Measurements from ENCODE around the gene CCDC188.

Gene CCDC188

GRCh38 chr22:20198557-20199319, 47.9 kb upstream of the CCDC188 start:
- Histone ChIP-seq H3K79me2 (ENCODE audit: control insufficient read depth, low read length) (no peaks in the 10 kb centered on the region), H3K4me3 (ENCODE audit: low read length) (no peak overlapping the region), H3K27me3 (ENCODE audit: control insufficient read depth, low read length) (no peaks in the 10 kb centered on the region; the same call in 1 of the 2 replicates), H3K4me2 (ENCODE audit: low read length) (no peak overlapping the region), H3K27ac (ENCODE audit: low read depth, low read length) (no peak overlapping the region), H3K9me2 (replicated peaks; ENCODE audit: control insufficient read depth, low read length) (no peaks in the 10 kb centered on the region), H4K20me1 (ENCODE audit: control insufficient read depth, insufficient read depth, low read depth, low read length) (no peaks in the 10 kb centered on the region), H3F3A (ENCODE audit: control insufficient read depth, insufficient read depth) (no peaks in the 10 kb centered on the region), H3K4me1 (ENCODE audit: control insufficient read depth, low read length) (no peaks in the 10 kb centered on the region), H3K9me3 (ENCODE audit: control insufficient read depth, insufficient read depth, low read length) (no peaks in the 10 kb centered on the region), H3K36me3 (ENCODE audit: control insufficient read depth, low read length) (no peaks in the 10 kb centered on the region)
- TF ChIP-seq CTCF (IDR thresholded peaks at IDR 0.05; ENCODE audit: low read depth, low read length, poor library complexity, severe bottlenecking): no peak
- TF ChIP-seq EZH2phosphoT487 (IDR thresholded peaks at IDR 0.05; ENCODE audit: borderline replicate concordance, low read length): no peak

GRCh38 chr22:20197407-20198030, 46.7 kb upstream of the CCDC188 start:
- Histone ChIP-seq H3K36me3 (ENCODE audit: control insufficient read depth, low read length) (no peaks in the 10 kb centered on the region), H3K27me3 (ENCODE audit: control insufficient read depth, low read length) (no peaks in the 10 kb centered on the region; the same call in 1 of the 2 replicates), H3K9me3 (ENCODE audit: control insufficient read depth, insufficient read depth, low read length) (no peaks in the 10 kb centered on the region), H3K4me3 (ENCODE audit: low read length) (no peak overlapping the region), H3K27ac (ENCODE audit: low read depth, low read length) (no peak overlapping the region), H3K9me2 (replicated peaks; ENCODE audit: control insufficient read depth, low read length) (no peaks in the 10 kb centered on the region), H4K20me1 (ENCODE audit: control insufficient read depth, insufficient read depth, low read depth, low read length) (no peaks in the 10 kb centered on the region), H3F3A (ENCODE audit: control insufficient read depth, insufficient read depth) (no peaks in the 10 kb centered on the region), H3K79me2 (ENCODE audit: control insufficient read depth, low read length) (no peaks in the 10 kb centered on the region), H3K4me1 (ENCODE audit: control insufficient read depth, low read length) (no peaks in the 10 kb centered on the region), H3K4me2 (ENCODE audit: low read length) (no peak overlapping the region)
- TF ChIP-seq CTCF (IDR thresholded peaks at IDR 0.05; ENCODE audit: low read depth, low read length, poor library complexity, severe bottlenecking) (no peak), EZH2phosphoT487 (IDR thresholded peaks at IDR 0.05; ENCODE audit: borderline replicate concordance, low read length) (no peak)

GRCh38 chr22:20196094-20196842, 45.4 kb upstream of the CCDC188 start:
- no peaks in the 10 kb centered on the region for H3K9me3 ChIP-seq (ENCODE audit: control insufficient read depth, insufficient read depth, low read length)
- no peaks in the 10 kb centered on the region for H4K20me1 ChIP-seq (ENCODE audit: control insufficient read depth, insufficient read depth, low read depth, low read length)
- H3K4me1 ChIP-seq (ENCODE audit: control insufficient read depth, low read length): no peaks in the 10 kb centered on the region
- H3K4me3 ChIP-seq (ENCODE audit: low read length): no peak overlapping the region
- no peaks in the 10 kb centered on the region; the same call in 1 of the 2 replicates for H3K27me3 ChIP-seq (ENCODE audit: control insufficient read depth, low read length)
- TF ChIP-seq CTCF (IDR thresholded peaks at IDR 0.05; ENCODE audit: low read depth, low read length, poor library complexity, severe bottlenecking) (no peak), EZH2phosphoT487 (IDR thresholded peaks at IDR 0.05; ENCODE audit: borderline replicate concordance, low read length) (no peak)
- H3F3A ChIP-seq (ENCODE audit: control insufficient read depth, insufficient read depth): no peaks in the 10 kb centered on the region
- no peaks in the 10 kb centered on the region for H3K36me3 ChIP-seq (ENCODE audit: control insufficient read depth, low read length)
- no peak overlapping the region for H3K27ac ChIP-seq (ENCODE audit: low read depth, low read length)
- no peaks in the 10 kb centered on the region for H3K79me2 ChIP-seq (ENCODE audit: control insufficient read depth, low read length)
- H3K9me2 ChIP-seq (replicated peaks; ENCODE audit: control insufficient read depth, low read length): no peaks in the 10 kb centered on the region
- no peak overlapping the region for H3K4me2 ChIP-seq (ENCODE audit: low read length)

All from DOHH2 (cell line).